Subcutaneous abdominal adipose tissue (tissue), 5 donors: ENCODE data around the gene BORCS6.
"Not testable (repeated sequence)": the region's sequence is repeated elsewhere in the genome, so short reads cannot be mapped to it uniquely, and the experiment has no call there.

ENCODE experiments used
- H3K27ac ChIP-seq: one replicate; pipeline ENCODE4 v1.7.0; 2013; ENCODE audit warnings: low read depth, mild to moderate bottlenecking, inconsistent platforms, low read length, moderate library complexity
- H3K27me3 ChIP-seq, 5 donors: one replicate each; pipeline ENCODE4 v1.7.0; 2013; ENCODE audit warnings: low read length in 5 of 5, inconsistent platforms in 1 of 5; ENCODE audit not compliant: control insufficient read depth in 5 of 5, insufficient read depth in 4 of 5
- H3K36me3 ChIP-seq, 5 donors: one replicate each; pipeline ENCODE4 v1.7.0; 2013; ENCODE audit warnings: low read length in 5 of 5; ENCODE audit not compliant: control insufficient read depth in 5 of 5, insufficient read depth in 5 of 5
- H3K4me1 ChIP-seq, 5 donors: one replicate each; pipeline ENCODE4 v1.7.0; 2013; ENCODE audit warnings: low read length in 5 of 5, mild to moderate bottlenecking in 3 of 5, moderate library complexity in 1 of 5; ENCODE audit not compliant: control insufficient read depth in 5 of 5, insufficient read depth in 5 of 5
- H3K4me3 ChIP-seq, 5 donors: one replicate each; pipeline ENCODE4 v1.7.0; 2013; ENCODE audit warnings: low read length in 5 of 5, low read depth in 1 of 5
- H3K9ac ChIP-seq, 5 donors: one replicate each; pipeline ENCODE4 v1.7.0; 2013; ENCODE audit warnings: low read length in 5 of 5, mild to moderate bottlenecking in 4 of 5, moderate library complexity in 3 of 5
- H3K9me3 ChIP-seq, 5 donors: one replicate each; pipeline ENCODE4 v1.7.0; 2013; ENCODE audit warnings: low read length in 5 of 5; ENCODE audit not compliant: control insufficient read depth in 5 of 5
- donor health status: healthy.
- donor health status: healthy.
- donor health status: healthy.
- donor health status: healthy.
- donor health status: healthy.

BORCS6 gene

DNA sequence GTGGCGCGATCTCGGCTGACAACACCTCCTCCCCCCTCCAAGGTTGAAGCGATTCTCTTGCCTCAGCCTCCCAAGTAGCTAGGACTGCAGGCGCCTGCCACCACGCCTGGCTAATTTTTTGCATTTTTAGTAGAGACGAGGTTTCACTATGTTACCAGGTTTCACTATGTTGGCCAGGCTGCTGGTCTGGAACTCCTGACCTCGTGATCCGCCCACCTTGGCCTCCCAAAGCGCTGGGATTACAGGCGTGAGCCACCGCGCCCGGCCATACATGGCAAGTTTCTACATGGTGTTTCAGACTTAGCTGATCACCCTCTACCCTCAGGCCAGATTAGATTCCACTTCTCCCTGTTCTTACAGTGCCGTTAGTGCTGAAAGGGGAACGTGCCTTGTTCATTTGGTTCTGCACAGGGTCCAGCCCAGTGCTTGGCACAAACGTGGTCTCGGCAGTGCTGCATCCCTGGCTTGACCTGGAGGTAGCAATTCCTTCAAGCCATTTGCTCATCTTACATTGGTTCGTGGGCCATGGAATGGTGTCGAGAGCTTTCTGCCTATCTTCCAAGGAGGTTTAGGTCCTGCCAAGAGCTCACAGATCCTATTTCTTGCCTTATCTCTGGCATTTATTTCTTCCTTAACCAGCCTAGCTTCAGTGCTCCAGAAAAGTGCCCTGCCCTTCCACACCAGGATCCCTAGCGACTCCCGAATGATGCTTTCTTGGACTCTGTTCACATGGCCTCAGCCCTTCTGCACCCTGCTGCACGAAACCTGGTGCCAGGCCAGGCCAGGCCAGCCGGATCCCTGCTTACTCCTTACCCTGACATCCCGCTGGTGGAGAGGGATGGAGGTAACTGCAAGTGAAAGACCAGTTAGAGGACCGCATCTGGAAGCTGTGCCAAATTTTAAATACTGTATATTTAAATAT is 35.2 kb upstream of the BORCS6 start:
- peaks cover 0 to 28% (median 28%) of the 10 kb centered on the region in 5 donors for H3K36me3 ChIP-seq
- H3K27me3 ChIP-seq: peaks cover 0 to 4% (median 0%) of the 10 kb centered on the region in 5 donors
- peaks cover 10 to 51% (median 37%) of the 10 kb centered on the region in 5 donors for H3K4me1 ChIP-seq
- no peaks in the 10 kb centered on the region for H3K9me3 ChIP-seq
- H3K9ac ChIP-seq: no peak overlapping the region
- no peak overlapping the region for H3K27ac ChIP-seq
- H3K4me3 ChIP-seq: no peak overlapping the region

DNA sequence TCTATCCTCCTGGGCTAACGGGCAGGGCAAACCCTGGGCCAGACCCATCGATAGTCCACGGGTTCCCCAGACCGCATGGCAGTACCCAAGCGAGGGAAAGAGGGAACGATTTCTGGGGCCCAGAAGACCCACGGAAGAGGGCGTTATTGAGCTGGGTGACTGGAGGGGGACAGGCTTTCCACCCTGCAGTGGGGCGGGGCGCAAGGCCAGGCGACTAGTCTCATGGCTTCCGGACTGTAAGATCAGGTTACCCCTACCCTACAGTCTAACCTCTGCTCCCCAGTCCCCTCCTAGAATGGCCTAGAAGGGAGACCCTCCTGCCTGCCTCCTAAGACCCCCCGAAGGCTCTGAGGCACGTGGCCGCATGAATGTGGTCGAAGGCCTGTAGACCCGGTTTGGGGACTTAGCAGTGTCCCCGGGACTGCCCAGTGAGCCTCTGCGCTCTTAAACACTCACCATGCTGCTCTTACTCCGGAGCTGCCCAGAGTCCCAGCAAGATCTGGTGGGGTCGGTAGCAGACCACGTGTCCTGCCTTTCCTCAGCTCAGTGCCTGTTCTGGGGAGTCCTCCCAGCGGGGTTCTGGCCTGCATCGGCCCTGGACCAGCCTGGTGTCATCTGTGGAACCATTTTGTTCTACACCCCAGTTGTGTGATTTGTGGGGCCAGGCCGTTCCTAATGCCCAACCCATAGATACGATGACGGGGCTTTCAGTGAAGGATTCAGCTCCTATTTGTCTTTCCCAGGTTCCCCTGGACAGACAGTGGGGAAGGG is 33.6 kb upstream of the BORCS6 start:
- Histone ChIP-seq H3K36me3 (peaks cover 0 to 12% (median 11%) of the 10 kb centered on the region in 5 donors), H3K9ac (peak overlapping the region; percentile 61 to 92 (median 78)), H3K9me3 (no peaks in the 10 kb centered on the region), H3K4me3 (peak overlapping the region; percentile 77 to 98 (median 86)), H3K27ac (peak overlapping the region; percentile 97), H3K4me1 (peaks cover 10 to 52% (median 38%) of the 10 kb centered on the region in 5 donors), H3K27me3 (peaks cover 0 to 4% (median 0%) of the 10 kb centered on the region in 5 donors)

- peaks cover 0 to 4% (median 0%) of the 10 kb centered on the region in 5 donors for H3K27me3 ChIP-seq
- no peaks in the 10 kb centered on the region for H3K9me3 ChIP-seq
- H3K36me3 ChIP-seq: peaks cover 0 to 5% (median 4%) of the 10 kb centered on the region in 5 donors
- H3K4me3 ChIP-seq: peak overlapping the region; percentile 77 to 98 (median 86)
- H3K4me1 ChIP-seq: peaks cover 10 to 52% (median 38%) of the 10 kb centered on the region in 5 donors
- H3K9ac ChIP-seq: peak overlapping the region; percentile 61 to 92 (median 78)
- peak overlapping the region; percentile 97 for H3K27ac ChIP-seq
These were observed 32.8 kb upstream of the BORCS6 start for GRCh38 chr17:8222630-8223355.

GRCh38 chr17:8222380-8222629 is 32.3 kb upstream of the BORCS6 start:
- Histone ChIP-seq H3K27me3 (peaks cover 0 to 4% (median 0%) of the 10 kb centered on the region in 5 donors), H3K4me1 (peaks cover 10 to 51% (median 37%) of the 10 kb centered on the region in 5 donors), H3K36me3 (no peaks in the 10 kb centered on the region), H3K9ac (peak overlapping the region; percentile 61 to 92 (median 78)), H3K27ac (peak overlapping the region; percentile 97), H3K9me3 (no peaks in the 10 kb centered on the region), H3K4me3 (peak overlapping the region; percentile 77 to 95 (median 86))

DNA sequence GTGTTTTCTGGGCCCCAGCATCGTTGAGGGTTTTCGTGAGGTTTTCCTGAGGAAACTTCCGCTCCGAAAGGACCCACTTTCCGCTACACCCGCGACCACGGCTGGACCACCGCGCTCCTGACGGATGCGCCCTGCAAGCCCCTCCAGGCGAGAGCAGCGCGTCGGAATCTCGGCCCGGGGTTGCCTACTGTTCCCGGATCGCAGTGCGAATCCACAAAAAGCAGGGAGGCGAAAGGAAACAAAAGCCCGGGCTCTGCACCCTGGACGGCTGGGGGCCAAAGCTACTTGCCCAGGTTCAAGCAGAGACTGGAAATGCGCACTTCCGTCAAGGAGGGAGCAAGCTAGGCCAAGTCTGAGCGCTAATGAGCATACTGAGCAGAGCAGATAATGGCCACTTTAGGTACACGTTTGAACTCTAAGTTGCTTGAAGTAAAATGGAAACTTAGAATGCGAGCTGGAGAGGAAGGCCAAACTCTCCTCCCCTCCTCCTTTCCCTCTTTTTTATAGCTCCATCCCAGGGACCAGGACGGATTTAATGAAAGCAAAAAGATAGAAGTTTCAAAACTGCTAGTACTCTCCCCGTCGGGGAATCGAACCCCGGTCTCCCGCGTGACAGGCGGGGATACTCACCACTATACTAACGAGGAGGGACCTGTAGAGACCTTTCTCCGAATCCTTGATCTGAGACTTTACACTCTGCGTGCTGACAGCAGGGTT is 31.8 kb upstream of the BORCS6 start:
- peak overlapping the region; percentile 77 to 95 (median 86) for H3K4me3 ChIP-seq
- H3K27me3 ChIP-seq: peaks cover 0 to 4% (median 0%) of the 10 kb centered on the region in 5 donors
- no peaks in the 10 kb centered on the region for H3K36me3 ChIP-seq
- no peaks in the 10 kb centered on the region for H3K9me3 ChIP-seq
- peak overlapping the region; percentile 97 for H3K27ac ChIP-seq
- H3K9ac ChIP-seq: peak overlapping the region; percentile 77 to 92 (median 82)
- H3K4me1 ChIP-seq: peaks cover 10 to 46% (median 32%) of the 10 kb centered on the region in 5 donors

- H3K9ac ChIP-seq: peak overlapping the region; percentile 35 to 92 (median 80)
- H3K4me3 ChIP-seq: peak overlapping the region; percentile 77 to 95 (median 86)
- peak overlapping the region; percentile 97 for H3K27ac ChIP-seq
- no peaks in the 10 kb centered on the region for H3K36me3 ChIP-seq
- no peaks in the 10 kb centered on the region for H3K9me3 ChIP-seq
- peaks cover 10 to 38% (median 30%) of the 10 kb centered on the region in 5 donors for H3K4me1 ChIP-seq
- peaks cover 0 to 4% (median 0%) of the 10 kb centered on the region in 5 donors for H3K27me3 ChIP-seq
These were observed 31.0 kb upstream of the BORCS6 start for GRCh38 chr17:8220783-8221662.

DNA sequence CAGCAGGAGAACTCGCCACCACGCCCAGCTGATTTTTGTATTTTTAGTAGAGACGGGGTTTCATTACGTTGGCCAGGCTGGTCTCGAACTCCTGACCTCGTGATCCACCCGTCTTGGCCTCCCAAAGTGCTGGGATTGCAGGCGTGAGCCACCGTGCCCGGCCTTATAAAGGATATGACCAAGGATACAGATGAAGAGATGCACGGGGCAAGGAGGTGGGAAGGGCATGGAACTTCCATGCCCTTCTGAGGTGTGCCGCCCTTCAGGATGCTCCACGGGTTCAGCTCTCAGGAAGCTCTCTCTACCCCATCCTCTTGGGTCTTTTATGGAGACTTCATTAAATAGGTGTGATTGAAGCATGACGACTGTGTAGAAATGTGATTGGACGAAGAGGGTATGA is 24.0 kb upstream of the BORCS6 start:
- not testable (repeated sequence) for H3K9me3 ChIP-seq, H3K4me3 ChIP-seq, H3K27ac ChIP-seq, H3K9ac ChIP-seq, H3K36me3 ChIP-seq, H3K27me3 ChIP-seq
- peaks cover 6 to 16% (median 14%) of the 10 kb centered on the region in 5 donors for H3K4me1 ChIP-seq

DNA sequence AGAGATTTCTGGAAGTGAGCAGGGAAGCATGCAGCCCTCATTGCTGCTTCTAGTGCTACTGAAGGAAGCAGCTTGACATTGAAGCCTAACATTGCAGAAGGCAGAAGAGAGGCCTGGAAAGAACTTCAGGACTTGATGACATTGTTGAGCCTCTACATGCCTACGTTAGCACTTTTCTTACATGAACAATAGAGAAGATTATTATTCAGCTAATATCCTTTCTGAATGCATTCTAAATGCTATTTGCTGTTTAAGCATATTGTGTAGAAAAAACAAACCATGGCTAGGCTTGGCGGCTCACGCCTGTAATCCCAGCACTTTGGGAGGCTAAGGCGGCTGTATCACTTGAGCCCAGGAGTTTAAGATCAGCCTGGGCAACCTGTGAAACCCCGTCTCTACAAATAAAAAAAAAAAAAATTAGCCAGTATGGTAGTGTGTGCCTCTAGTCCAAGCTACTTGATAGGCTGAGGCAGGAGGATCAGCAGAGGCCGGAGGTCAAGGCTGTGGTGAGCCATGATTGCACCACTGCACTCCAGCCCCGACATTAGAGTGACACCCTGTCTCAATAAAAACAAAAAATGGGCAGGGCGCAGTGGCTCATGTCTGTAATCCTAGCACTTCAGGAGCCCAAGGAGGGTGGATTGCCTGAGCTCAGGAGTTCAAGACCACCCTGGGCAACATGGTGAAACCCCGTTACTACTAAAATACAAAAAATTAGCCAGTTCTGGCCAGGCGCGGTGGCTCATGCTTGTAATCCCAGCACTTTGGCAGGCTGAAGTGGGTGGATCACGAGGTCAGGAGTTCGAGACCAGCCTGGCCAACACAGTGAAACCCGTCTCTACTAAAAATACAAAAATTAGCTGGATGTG is 22.6 kb upstream of the BORCS6 start:
- Histone ChIP-seq H3K27ac (no peak overlapping the region), H3K9me3 (peaks cover 0 to 2% (median 0%) of the 10 kb centered on the region in 5 donors), H3K4me1 (peaks cover 6 to 16% (median 14%) of the 10 kb centered on the region in 5 donors), H3K4me3 (no peak overlapping the region), H3K36me3 (no peaks in the 10 kb centered on the region), H3K9ac (no peak overlapping the region), H3K27me3 (peaks cover 0 to 3% (median 0%) of the 10 kb centered on the region in 5 donors)
